Endodermal cell (in vitro differentiated cells): Measurements from ENCODE around the gene KDM8. TPM values are rescaled to one million over a fixed set of nuclear protein-coding genes. Genes with fewer than 3 reads are reported as not detected.

ENCODE experiments used
- DNase-seq: peaks from one replicate; pipeline ENCODE4 v3.0.0-alpha.2; 2017
- H3K27ac ChIP-seq: 2 replicates; pipeline ENCODE4 v1.5.1; 2013; ENCODE audit warnings: mild to moderate bottlenecking, low read depth, low read length, moderate library complexity
- H3K27me3 ChIP-seq: 2 replicates; pipeline ENCODE4 v1.6.1; 2013; ENCODE audit warnings: mild to moderate bottlenecking, low read length, moderate library complexity; ENCODE audit not compliant: insufficient read depth, control insufficient read depth, poor library complexity, severe bottlenecking
- H3K36me3 ChIP-seq: 2 replicates; pipeline ENCODE4 v1.7.0; 2013; ENCODE audit warnings: mild to moderate bottlenecking, low read length, moderate library complexity; ENCODE audit not compliant: control insufficient read depth, insufficient read depth
- H3K4me1 ChIP-seq: one replicate; pipeline ENCODE4 v1.7.0; 2013; ENCODE audit warnings: low read length; ENCODE audit not compliant: control insufficient read depth, insufficient read depth
- H3K4me3 ChIP-seq: 2 replicates; pipeline ENCODE4 v1.5.1; 2013; ENCODE audit warnings: mild to moderate bottlenecking, low read length, moderate library complexity
- H3K9ac ChIP-seq: 2 replicates; pipeline ENCODE4 v1.6.1; 2013; ENCODE audit warnings: mild to moderate bottlenecking, low read length, moderate library complexity; ENCODE audit not compliant: poor library complexity, severe bottlenecking; ENCODE audit errors: extremely low read depth
- H3K9me3 ChIP-seq: 2 replicates; pipeline ENCODE4 v1.6.1; 2013; ENCODE audit warnings: mild to moderate bottlenecking, low read length, moderate library complexity; ENCODE audit not compliant: control insufficient read depth
- H3K27ac Mint-ChIP-seq: 2 replicates; pipeline ENCODE4 v1.8.0; 2020; ENCODE audit warnings: mixed read lengths
- H3K27me3 Mint-ChIP-seq: 2 replicates; pipeline ENCODE4 v1.8.0; 2021; ENCODE audit warnings: mild to moderate bottlenecking, mixed read lengths; ENCODE audit not compliant: insufficient read depth
- H3K36me3 Mint-ChIP-seq: 2 replicates; pipeline ENCODE4 v1.8.0; 2020; ENCODE audit warnings: low read depth, mixed read lengths
- H3K4me1 Mint-ChIP-seq: 2 replicates; pipeline ENCODE4 v1.8.0; 2020; ENCODE audit warnings: mixed read lengths
- H3K4me3 Mint-ChIP-seq: 2 replicates; pipeline ENCODE4 v1.8.0; 2020; ENCODE audit warnings: mild to moderate bottlenecking, moderate library complexity, mixed read lengths
- H3K9me3 Mint-ChIP-seq: 2 replicates; pipeline ENCODE4 v1.8.0; 2020; ENCODE audit warnings: mild to moderate bottlenecking, mixed read lengths
- CTCF ChIP-seq: fragments of 200-600 bp; sonication (generic); conservative IDR thresholded peaks from 2 replicates; pipeline ENCODE4 v1.5.0; 2021; ENCODE audit warnings: antibody characterized with exemption, mild to moderate bottlenecking
- WGBS, 2 experiments: methylation state at CpG; one replicate each; pipeline versions ENCODE4 v1.1.5 to v1.1.7; 2013; ENCODE audit warnings: missing lambda C conversion rate in 2 of 2, mixed read lengths in 1 of 2; ENCODE audit not compliant: insufficient coverage in 1 of 2, insufficient read length in 1 of 2; 5-methylcytosine and 5-hydroxymethylcytosine counted together
- total RNA-seq, 2 donors: library from RNA; stranded (reverse); fragmentation: NEBNext Ultra II Directional in 1 of 2; extraction: Animal tissue kit (Norgen Biotek cat#: 25700) in 1 of 2; gene quantifications; 2 replicates in 1 of 2; 3 replicates in 1 of 2; pipeline ENCODE4 v1.2.1, GENCODE V29; 2021

KDM8 gene
- total RNA-seq, 2 donors from 2014 or later: 11.0 to 12.1 TPM

GRCh38 chr16:27218756-27219155, 15.4 kb downstream of the KDM8 start:
- no peaks in the 10 kb centered on the region for H3K27me3 ChIP-seq
- Mint-ChIP-seq H3K9me3 (no peaks in the 10 kb centered on the region), H3K27ac (no peak overlapping the region), H3K36me3 (peaks cover 21% of the 10 kb centered on the region), H3K4me3 (no peak overlapping the region), H3K4me1 (peaks cover 2% of the 10 kb centered on the region), H3K27me3 (no peaks in the 10 kb centered on the region)
- 96% methylated on average over 8 of the region's 9 CpGs; no CpG with 5 or more reads in 1 of the 2 experiments for WGBS, 2 experiments
- no peak overlapping the region for H3K4me3 ChIP-seq
- H3K36me3 ChIP-seq: peaks cover 4% of the 10 kb centered on the region
- no peak overlapping the region for H3K9ac ChIP-seq
- no peak for TF ChIP-seq CTCF
- no peaks in the 10 kb centered on the region for H3K4me1 ChIP-seq
- no peak for DNase-seq
- H3K9me3 ChIP-seq: no peaks in the 10 kb centered on the region
- H3K27ac ChIP-seq: no peak overlapping the region

GRCh38 chr16:27219161-27219560, 15.8 kb downstream of the KDM8 start:
- no peak overlapping the region for H3K27ac Mint-ChIP-seq
- WGBS, 2 experiments: 83 to 95% methylated on average over 5 to 10 of the region's 10 CpGs
- H3K27me3 Mint-ChIP-seq: no peaks in the 10 kb centered on the region
- H3K4me3 Mint-ChIP-seq: no peak overlapping the region
- no peak for TF ChIP-seq CTCF
- Histone ChIP-seq H3K9ac (no peak overlapping the region), H3K27me3 (no peaks in the 10 kb centered on the region), H3K27ac (no peak overlapping the region), H3K9me3 (no peaks in the 10 kb centered on the region), H3K4me1 (no peaks in the 10 kb centered on the region), H3K36me3 (peaks cover 4% of the 10 kb centered on the region), H3K4me3 (no peak overlapping the region)
- no peak for DNase-seq
- H3K36me3 Mint-ChIP-seq: peaks cover 17% of the 10 kb centered on the region
- H3K4me1 Mint-ChIP-seq: peaks cover 2% of the 10 kb centered on the region
- H3K9me3 Mint-ChIP-seq: no peaks in the 10 kb centered on the region

GRCh38 chr16:27220120-27220519, 16.8 kb downstream of the KDM8 start:
- Histone ChIP-seq H3K27ac (no peak overlapping the region), H3K9me3 (no peaks in the 10 kb centered on the region), H3K9ac (no peak overlapping the region), H3K36me3 (peaks cover 4% of the 10 kb centered on the region), H3K4me1 (no peaks in the 10 kb centered on the region), H3K27me3 (no peaks in the 10 kb centered on the region), H3K4me3 (no peak overlapping the region)
- H3K4me1 Mint-ChIP-seq: peaks cover 2% of the 10 kb centered on the region
- H3K36me3 Mint-ChIP-seq: peaks cover 13% of the 10 kb centered on the region
- WGBS, 2 experiments: 93 to 98% methylated on average over 5 to 9 of the region's 9 CpGs
- DNase-seq: no peak
- H3K9me3 Mint-ChIP-seq: no peaks in the 10 kb centered on the region
- no peaks in the 10 kb centered on the region for H3K27me3 Mint-ChIP-seq
- no peak for TF ChIP-seq CTCF
- H3K4me3 Mint-ChIP-seq: no peak overlapping the region
- H3K27ac Mint-ChIP-seq: no peak overlapping the region
